DMS79 treated with DMSO at 0.1 percent for 48 hours (cell line): Measurements from ENCODE around the gene ACVR2A.
A peak's percentile ranks its signal among the peaks of the same experiment; 100 is the strongest.

Experiments
- DNase-seq: peaks from one replicate; lab custom pipeline; 2025; lab: John Stamatoyannopoulos, UW

Gene ACVR2A

GRCh38 chr2:147924647-147925046, 79.8 kb downstream of the ACVR2A start:
- no peak for DNase-seq

- no peak for DNase-seq
Measured at GRCh38 chr2:147925886-147926285, 81.1 kb downstream of the ACVR2A start.

DNA sequence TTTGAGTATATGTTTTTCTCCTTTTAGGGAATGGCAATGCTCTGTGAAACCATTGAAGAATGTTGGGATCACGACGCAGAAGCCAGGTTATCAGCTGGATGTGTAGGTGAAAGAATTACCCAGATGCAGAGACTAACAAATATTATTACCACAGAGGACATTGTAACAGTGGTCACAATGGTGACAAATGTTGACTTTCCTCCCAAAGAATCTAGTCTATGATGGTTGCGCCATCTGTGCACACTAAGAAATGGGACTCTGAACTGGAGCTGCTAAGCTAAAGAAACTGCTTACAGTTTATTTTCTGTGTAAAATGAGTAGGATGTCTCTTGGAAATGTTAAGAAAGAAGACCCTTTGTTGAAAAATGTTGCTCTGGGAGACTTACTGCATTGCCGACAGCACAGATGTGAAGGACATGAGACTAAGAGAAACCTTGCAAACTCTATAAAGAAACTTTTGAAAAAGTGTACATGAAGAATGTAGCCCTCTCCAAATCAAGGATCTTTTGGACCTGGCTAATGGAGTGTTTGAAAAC, 82.3 kb downstream of the ACVR2A start:
- DNase-seq = no peak

DNA sequence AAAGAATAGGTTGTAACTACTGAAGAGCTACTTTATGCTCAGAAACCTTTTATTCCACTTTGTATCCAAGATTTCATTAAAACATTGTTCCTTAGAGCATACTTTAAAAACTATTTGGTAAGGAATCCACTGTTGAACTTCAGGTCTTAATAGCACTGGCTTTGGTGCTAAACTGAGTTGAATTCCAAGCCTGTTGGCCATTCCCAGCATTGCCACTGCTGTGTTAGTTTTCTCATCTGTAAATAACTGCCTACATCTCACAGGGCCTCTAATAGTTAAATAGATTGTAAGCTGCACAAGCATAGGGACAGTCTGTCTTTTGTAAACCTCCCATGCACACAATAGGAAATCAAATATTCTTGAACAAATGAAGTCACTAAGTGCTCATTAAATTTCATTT, 89.1 kb downstream of the ACVR2A start:
- no peak for DNase-seq

GRCh38 chr2:147934881-147935620, 90.2 kb downstream of the ACVR2A start:
- no peak for DNase-seq

- DNase-seq = peak; percentile 44
Measured at GRCh38 chr2:147937744-147938349, 93.0 kb downstream of the ACVR2A start.

DNA sequence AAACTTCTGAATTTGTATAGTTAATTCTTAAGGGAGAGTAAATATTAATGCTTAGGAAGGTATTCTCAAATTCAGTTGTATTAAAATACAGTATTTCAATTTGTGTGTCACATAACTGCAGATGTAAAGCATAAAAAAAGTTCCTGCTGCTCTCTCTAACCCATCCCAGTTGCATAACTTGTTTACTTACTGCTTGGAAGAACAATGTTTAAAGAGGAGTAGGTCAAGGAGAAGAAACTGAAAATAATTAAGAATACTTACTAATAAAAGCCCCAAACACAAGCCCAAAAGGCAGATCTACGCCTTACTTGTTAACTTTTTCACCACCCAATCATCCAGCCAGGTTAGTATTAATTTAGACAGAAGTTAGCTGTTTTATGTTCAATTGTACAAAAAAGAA, 94.5 kb downstream of the ACVR2A start:
- no peak for DNase-seq

- no peak for DNase-seq
Measured at GRCh38 chr2:147945660-147946059, 100.8 kb downstream of the ACVR2A start.

- no peak for DNase-seq
Measured at GRCh38 chr2:147952118-147952517, 107.3 kb downstream of the ACVR2A start.

DNA sequence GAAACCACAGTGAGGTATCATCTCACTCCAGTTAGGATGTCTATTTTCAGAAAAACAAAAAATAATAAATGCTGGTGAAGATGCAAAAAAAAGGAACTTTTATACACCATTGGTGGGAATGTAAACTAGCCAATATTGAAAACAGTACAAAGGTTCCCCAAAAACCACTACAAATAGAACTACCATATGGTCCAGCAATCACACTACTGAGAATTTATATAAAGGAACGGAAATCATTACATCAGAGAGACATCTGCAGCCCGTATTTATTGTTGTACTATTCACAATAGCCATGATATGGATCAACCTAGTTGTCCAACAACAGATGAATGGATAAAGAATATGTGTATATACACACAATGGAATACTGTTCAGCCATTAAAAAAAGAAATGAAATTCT, 123.7 kb downstream of the ACVR2A start:
- no peak for DNase-seq

DNA sequence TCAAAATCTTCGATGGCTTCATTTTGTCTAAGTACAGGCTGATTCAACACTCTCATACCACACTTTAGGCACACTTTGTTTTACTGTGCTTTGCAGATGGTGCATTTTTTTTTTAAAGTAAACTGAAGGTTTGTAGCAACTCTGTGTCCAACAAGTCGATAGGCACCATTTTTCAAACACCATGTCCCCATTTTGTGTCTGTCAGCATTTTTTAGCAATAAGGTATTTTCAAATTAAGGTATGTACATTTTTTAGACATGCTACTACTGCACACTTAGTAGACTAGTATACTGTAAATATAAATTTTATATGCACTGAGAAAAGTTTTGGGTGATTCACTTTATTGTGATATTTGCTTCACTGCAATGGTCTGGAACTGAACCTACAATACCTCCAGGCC, 131.3 kb downstream of the ACVR2A start:
- DNase-seq = no peak

DNA sequence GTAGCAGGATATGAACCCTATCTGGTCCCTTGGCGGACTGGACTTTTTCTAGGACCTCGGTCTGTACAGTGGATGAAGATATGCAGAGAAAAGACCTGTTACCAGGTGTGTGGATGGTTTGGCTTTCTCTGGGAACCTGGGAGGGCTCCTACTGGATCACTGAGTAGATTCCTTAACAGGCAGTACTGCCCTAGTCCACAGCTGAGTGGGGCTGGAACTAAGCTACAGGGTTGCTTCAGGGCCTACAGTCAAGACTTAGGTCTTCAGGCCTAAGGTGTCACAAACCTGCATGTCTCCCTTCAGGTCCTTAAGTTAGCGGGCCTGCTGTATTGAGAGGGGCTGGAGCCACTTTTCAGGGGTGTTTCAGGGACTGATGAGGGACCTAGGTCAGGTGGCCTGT, 132.8 kb downstream of the ACVR2A start:
- no peak for DNase-seq
